Measurements from ENCODE around the gene NECTIN1. TPM values are rescaled to one million over a fixed set of nuclear protein-coding genes. Genes with fewer than 3 reads are reported as not detected.

Gene NECTIN1
- total RNA-seq, 1 experiment from 2014 or later: 23.8 TPM

- TF ChIP-seq REST (IDR thresholded peaks at IDR 0.05; ENCODE audit: low read depth) (no peak), EZH2 (IDR thresholded peaks at IDR 0.05) (no peak), JUND (IDR thresholded peaks at IDR 0.05) (no peak), POLR2AphosphoS5 (IDR thresholded peaks at IDR 0.05; ENCODE audit: low read depth, low read length) (no peak), TCF7L2 (IDR thresholded peaks at IDR 0.05; ENCODE audit: borderline replicate concordance, extremely low read depth, insufficient read depth, insufficient read length) (no peak)
Observed at GRCh38 chr11:119697882-119698281, 31.1 kb downstream of the NECTIN1 start (continued).

- ATAC-seq (no peak), DNase-seq (ENCODE audit: low read depth, low spot score) (no peak)
- ChIA-PET CTCF (interaction anchor here (0.9 kb wide), 1 partner anchor 24 kb away, joined by 4 read pairs; no protein-coding TSS in a partner anchor), POLR2A (no interaction called here), RAD21 (ENCODE audit: low non-redundant PET in 1 of 2, low total read pairs in 2 of 2, uncharacterized antibody in 2 of 2, unreplicated experiment in 2 of 2) (no interaction called here)
- no peaks in the 10 kb centered on the region for H3K27me3 ChIP-seq (ENCODE audit: insufficient read depth, low read length)
- H3K9me2 ChIP-seq (ENCODE audit: insufficient read depth): no peaks in the 10 kb centered on the region
- no peaks in the 10 kb centered on the region for H4K20me1 ChIP-seq (ENCODE audit: insufficient read depth)
- no peak overlapping the region for H2AFZ ChIP-seq (ENCODE audit: low read depth, low read length, poor library complexity, severe bottlenecking)
- no peak overlapping the region for H3K9ac ChIP-seq (ENCODE audit: low read length)
- H3K4me3 ChIP-seq (replicated peaks in 1 of 2; ENCODE audit: low read depth in 1 of 2, low read length in 2 of 2): no peak overlapping the region
- H3K27ac ChIP-seq (ENCODE audit: low read depth, low read length): peak overlapping the region; percentile 89
- intact Hi-C loops (cut with micrococcal nuclease): no loop called here
- no peaks in the 10 kb centered on the region for H3K36me3 ChIP-seq (ENCODE audit: control insufficient read depth in 1 of 2, insufficient read depth in 2 of 2, low read length in 2 of 2)
- peaks cover 52 to 98% of the 10 kb centered on the region in 2 experiments for H3K4me1 ChIP-seq (ENCODE audit: control insufficient read depth in 1 of 2, insufficient read depth in 2 of 2, low read length in 2 of 2)
- H3K9me3 ChIP-seq (ENCODE audit: control insufficient read depth in 1 of 2, insufficient read depth in 1 of 2, low read depth in 1 of 2, low read length in 2 of 2): no peaks in the 10 kb centered on the region
- BruUV-seq (replicated peaks): no TSS peak
- TF ChIP-seq RAD21 (IDR thresholded peaks at IDR 0.05; ENCODE audit: low read depth): no peak
- no peak for TF ChIP-seq ELF1 (IDR thresholded peaks at IDR 0.05; ENCODE audit: borderline replicate concordance, low read depth)
- no peak for TF ChIP-seq CEBPB (IDR thresholded peaks at IDR 0.05; ENCODE audit: low read depth)
- no peak for TF ChIP-seq EZH2phosphoT487 (IDR thresholded peaks at IDR 0.05; ENCODE audit: borderline replicate concordance)
- no peak for TF ChIP-seq MAX (IDR thresholded peaks at IDR 0.05)
- no peak for TF ChIP-seq YY1 (IDR thresholded peaks at IDR 0.05; ENCODE audit: extremely low read depth, insufficient replicate concordance, low read depth, low read length)
- TF ChIP-seq SP1 (IDR thresholded peaks at IDR 0.05; ENCODE audit: low read depth): no peak
- TF ChIP-seq EGR1 (IDR thresholded peaks at IDR 0.05; ENCODE audit: low read depth): no peak
- no peak for TF ChIP-seq ZFX (IDR thresholded peaks at IDR 0.05)
- no peak for TF ChIP-seq EZH2 (IDR thresholded peaks at IDR 0.05)
- TF ChIP-seq SIN3A (IDR thresholded peaks at IDR 0.05; ENCODE audit: low read depth): no peak
- TF ChIP-seq ATF3 (IDR thresholded peaks at IDR 0.05): no peak
- no peak for TF ChIP-seq JUND (IDR thresholded peaks at IDR 0.05)
- TF ChIP-seq REST (IDR thresholded peaks at IDR 0.05; ENCODE audit: low read depth): no peak
- no peak for TF ChIP-seq ZNF274 (IDR thresholded peaks at IDR 0.05; ENCODE audit: low read depth, low read length)
- peak overlapping the region; percentile 68 for H3K4me2 ChIP-seq (ENCODE audit: low read length)
- H3K79me2 ChIP-seq (ENCODE audit: insufficient read depth, low read length): peaks cover 26% of the 10 kb centered on the region; the same call in 1 of the 2 replicates
Observed at GRCh38 chr11:119697445-119697844, 31.6 kb downstream of the NECTIN1 start.

Measured in HCT116 (cell line).